ELR (cell line): ENCODE measurements around the gene SNX32.

Experiments used
- DNase-seq: peaks from one replicate; pipeline ENCODE4 v3.0.0-alpha.2; 2015; ENCODE audit warnings: low read depth

SNX32 gene

DNA sequence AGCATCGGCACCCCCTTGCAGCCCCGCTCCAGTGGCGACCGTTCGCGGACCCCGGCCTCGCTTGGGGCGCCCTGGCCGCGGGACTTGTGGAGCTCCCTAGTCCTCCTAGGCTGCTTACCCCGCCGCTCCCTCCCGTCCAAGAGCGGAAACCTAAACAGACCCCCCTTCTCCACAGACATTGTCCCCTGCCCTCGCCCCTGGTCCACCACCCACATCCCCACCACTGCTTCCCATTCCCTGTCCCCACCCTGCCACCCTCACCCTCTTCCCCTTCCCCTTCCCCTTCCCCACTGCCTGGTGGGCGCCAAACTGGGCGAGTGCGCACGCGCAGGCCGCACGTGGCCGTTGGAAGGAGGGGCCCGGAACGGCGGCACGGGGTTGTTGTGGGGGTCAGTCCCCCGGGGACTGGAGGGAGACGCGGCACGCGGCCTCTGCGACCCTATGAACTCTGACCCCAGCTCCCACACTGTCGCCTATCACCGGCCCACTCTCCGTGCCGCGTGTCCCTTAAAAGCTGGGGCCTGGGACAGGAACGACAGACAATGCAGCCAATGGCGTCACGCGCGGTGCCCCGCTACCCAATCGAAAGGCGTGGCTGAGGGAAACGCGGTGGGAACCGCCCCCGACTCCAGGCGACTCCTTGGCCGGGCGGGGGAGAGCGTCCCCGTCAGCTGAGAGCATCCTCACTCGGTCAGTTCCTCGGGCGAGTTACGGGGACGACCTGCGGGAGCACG, at the start of gene SNX32:
Gene SNX32 (plus strand): TSS at position 667 of the 734 bp plus-strand sequence. CDS start 103 bp downstream, outside the sequence.
- peak; percentile 83 for DNase-seq

DNA sequence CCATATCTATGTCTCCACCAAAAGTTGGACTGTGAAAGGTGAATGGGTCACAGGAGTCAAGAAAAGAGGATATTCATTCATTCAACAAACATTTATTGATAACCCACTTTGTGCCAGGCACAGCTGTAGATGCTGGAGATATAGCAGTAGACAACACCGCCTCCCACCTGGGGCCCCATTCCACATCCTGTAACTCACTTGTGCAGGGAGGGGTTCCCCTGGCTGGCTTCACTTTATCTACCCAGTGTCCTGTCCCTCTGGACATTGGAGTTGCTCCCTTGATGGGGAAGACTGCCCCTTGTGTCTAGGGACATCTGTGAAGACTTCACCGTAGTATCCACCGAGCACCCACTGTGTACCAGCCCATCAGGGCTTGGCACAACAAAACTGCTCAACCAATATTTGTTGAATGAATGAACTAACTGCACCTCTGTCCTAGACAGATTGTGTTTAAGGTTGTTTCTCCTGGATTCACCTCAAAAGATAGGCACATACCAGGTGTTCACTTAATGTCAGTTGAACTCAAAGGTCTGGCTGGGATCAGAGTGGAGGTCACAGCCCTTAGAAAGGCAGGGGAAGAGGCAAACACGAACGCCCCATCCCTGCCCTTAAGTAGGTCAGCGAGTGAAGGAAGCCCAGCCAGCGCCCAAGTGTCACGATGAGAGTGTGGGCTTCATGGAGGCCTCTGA, 48.3 kb upstream of the SNX32 start:
- DNase-seq, result no peak

DNA sequence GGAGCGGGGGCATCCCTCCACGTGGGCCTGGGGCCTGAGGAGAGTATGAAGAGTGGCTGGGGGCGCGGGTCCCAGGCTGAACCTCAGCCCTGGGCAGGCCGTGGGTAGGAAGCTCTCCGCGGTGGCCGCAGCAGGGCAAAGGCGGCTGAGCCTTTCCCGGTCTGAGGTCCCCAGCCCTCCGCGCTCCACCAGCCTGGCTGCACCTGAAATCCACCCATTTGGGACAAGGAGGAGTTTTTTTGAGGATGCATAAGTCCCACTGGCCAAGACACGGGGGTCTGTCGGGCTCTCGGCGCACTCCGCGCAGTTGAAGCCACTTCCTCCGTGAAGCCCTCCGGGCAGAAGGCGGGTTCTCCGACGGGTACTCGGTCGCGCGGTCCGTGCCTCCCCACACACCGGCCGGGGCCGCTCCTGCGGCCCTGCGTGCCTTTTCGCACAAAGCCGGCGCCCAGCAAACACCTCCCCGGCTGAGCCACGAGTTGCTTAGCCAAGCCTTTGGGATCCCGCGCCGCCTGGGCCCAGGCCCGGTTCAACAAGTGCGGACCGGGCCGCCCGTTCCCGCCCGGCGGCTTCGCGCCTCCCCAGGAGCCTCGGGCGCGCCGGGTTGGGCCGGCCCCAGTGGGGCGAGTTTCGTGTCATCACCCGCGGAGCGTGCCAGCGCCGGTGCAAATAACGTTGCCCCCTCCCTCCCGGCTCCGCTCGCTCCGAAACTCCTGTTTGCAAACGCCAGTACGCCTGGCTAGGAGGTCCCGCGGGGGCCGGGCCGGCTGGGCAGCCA, 47.6 kb upstream of the SNX32 start:
- no peak for DNase-seq

DNA sequence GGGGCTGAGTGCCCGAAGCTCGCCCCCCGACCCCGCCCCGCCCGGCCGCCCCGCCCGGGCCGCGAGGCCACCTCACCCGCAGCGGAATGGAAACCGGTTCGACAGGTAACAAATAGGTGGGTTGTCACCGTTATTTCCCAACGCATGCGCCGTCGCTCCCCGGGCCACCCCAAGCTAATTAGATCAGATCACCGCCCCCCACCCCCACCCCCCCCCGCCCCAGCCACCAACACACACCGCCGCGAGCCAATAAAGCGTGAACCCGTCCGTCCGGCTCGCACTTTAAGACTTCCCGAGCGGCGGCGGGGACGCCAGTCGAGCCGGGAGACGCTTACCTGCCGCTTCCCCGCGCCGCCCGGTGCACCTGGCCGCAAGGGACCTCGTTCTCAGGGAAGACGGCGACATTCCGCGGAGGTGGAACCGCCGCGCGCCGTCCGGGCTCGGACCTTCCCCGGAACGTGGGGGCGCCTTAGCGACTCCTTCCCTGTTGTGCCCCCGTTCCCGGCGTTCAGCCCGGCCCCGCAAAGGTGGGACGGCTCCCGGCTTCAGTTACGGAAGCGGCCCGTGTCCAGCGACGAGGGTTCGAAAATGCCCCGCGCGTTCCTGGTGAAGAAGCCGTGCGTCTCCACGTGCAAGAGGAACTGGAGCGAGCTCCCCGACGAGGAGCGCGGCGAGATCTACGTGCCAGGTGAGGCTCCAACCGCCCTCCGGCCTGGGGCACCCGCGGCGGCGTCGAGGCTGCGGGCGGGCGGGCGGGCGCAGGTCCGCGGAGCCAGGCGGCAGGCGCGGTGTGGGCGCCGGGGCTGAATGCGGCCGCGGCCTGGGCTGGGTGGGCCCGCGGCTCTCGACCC, 46.8 kb upstream of the SNX32 start, which contains the start of gene OVOL1:
Gene OVOL1 (plus strand): TSS at position 278 of the 851 bp plus-strand sequence. CDS start 311 bp downstream, at position 589.
- no peak for DNase-seq

DNA sequence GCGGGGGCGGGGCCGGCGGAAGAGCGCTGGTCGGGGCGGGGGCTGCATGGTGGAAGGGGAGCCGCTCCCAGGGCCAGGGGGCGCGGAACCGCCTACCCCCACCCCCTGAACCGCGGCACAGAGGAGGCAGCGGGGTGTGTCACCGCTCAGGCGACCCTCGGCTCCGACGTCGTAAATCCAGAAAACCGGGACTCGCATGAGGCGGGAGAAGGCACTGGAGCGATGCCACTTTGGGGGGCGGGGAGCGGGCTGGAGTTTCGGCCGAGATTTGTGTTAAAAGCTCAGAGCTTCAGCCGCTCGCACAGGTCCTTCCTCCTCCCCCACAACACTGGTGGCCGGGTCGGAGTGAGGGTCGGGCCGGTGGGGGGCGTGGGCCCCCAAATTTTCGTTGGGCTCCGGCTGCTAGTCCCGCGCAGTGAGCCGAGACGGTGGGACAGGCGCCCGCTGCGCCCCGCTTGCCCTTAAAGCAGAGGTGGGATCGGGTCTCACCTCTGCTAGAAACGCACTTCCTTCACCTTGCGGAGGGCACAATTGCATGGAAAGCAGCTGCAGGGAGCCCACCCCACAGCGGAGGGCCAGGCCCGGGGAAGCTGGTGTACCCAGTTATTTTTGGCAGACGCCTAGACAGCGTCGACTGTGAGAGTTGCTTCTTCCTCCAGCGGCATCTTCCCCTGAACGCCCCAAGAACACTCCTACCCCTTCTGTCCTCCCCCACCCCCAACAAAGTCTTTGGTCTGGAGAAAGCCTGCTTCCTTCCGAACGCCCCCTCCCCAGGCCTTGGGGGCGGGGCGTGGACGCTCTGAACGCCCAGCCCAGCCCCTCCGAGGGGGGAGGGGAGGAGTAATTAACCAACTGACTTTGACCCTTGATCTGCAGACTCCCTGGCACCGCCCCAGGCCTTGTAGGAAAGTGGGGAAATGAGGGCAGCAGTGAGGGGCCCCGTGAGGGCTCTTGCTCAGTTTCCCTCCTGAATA, 45.8 kb upstream of the SNX32 start:
- no peak for DNase-seq

DNA sequence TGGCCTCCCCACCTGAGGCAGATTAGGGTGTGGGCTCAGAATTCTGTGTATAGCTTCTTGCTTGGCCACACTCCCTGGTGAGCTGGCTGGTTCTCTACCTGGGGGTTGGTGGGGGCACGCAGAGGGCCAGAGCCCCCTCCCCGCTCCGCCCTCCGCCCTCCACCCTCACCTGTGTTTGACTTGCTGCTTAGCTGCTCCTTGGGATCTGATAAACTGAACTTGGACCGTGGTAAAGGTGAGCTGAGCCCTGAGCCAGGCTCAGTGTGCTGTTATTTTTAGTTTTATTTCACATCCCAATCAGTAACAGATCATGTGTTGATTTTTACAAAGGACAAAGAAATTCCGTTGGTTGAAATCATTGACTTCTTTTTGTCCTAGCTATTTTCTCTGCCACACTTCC, 44.9 kb upstream of the SNX32 start:
- DNase-seq, result no peak

DNA sequence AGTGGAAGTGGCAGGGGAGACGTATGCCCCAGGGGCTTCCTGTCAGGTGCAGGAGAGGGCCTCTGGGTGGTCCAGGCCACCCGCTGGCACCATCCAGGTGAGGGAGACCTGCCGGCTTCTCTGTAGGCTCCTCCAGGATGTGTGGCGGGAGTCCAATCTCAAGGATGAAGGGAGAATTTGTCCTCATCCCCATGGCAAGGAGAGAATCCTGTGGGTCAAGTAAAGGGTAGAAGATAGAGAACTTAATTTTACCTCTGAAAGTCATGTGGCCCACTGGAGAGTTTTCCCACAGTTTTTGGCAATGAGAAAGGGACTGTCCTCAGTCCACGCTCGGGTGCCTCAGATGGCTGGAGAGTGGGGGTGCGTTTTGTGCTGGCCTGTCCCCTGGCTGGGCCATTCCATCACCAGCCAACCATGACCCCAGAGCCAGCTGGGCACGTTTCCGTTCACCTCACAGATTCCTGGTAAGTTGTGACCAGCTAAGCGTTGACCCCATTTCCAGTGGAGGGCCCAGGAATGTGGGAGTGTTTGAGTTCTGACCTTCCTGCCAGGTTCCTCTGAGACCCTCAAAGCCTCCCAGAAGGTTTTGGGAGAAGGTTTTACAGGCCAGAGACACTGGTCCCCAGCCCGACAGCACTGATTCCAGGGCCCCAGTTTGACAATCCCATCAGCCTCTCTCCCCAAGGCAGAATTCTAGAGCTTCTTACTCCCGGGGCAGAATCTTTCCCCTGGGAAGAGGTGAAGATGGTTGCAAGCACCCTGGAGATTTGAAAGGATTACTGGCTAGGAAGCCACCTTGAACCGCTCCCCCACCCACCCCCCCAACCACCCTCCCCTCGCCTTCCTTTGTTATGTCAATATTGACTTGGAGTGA, 44.3 kb upstream of the SNX32 start:
- no peak for DNase-seq

DNA sequence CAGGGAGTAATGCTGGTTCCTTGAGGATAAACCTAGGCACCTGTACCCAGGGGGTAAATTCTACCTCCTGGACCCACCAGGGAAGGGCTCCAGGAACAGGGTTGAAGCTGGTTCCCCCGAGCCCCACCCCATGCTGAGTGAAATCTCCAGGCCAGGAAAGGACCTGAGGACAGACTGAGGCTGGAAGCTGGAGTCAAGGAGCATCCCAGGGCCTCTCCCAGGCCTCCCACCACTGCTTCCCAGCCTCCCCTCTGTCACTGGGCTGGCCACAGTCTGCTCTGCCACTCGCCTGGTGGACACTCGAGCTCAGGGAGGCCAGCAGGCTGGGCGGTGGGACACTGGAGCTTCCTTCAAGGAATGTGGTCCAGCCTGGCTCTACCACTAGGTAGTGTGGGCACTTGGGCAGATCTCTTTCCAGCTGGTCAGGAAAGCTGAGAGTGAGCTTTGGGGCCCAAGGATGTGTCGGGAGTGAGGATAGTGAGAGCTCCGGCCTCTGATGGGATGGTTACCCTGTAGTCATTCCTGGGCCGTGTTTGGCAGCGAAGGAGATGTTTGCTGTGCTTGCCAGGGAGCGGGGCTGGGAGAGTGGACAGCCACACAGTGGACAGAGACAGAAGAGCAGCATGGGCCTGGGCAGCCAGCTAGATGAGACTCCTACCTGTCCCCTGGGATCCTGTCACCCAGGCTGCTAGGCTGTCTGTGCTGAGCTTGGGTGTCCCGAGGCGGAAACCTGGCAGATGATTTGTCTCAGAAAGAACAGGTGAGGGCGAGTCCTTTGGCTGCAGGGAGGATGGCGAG, 43.5 kb upstream of the SNX32 start:
- DNase-seq, result no peak

DNA sequence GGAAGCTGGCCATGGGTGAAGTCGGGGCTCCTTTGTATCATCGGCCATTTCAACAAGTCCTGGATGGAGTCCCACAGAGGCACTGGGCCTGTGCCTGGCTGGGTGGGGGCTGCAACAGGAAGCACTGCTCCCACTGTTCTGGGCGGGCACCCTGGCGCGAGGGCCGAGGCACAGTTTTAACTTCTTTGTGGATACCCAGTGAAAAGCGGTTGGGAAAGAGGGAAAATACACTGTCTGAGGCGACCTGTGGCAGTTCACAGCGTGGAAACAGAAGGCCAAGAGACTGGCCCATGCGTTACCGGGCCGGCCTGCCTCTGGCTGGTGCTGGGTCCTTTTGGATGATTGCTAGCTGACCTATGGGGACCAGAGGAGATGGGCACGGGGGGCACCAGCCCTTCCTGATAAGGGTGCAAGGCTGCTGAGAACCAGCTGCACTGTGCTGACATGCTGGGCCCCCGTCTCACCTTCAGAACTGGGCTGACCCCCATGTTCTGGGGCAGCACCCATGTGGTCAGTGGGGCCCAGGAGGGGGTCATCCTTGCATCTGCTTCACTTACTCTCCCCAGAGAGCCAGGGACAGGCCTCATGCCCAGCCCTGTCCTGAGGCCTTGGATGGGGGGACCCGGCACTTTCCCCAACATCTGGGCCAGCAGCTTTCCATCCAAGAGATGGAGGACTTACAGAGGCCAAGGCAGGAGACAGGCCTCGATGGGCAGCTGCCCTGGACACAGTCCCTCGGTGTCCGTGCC, 42.7 kb upstream of the SNX32 start:
- DNase-seq, result no peak

DNA sequence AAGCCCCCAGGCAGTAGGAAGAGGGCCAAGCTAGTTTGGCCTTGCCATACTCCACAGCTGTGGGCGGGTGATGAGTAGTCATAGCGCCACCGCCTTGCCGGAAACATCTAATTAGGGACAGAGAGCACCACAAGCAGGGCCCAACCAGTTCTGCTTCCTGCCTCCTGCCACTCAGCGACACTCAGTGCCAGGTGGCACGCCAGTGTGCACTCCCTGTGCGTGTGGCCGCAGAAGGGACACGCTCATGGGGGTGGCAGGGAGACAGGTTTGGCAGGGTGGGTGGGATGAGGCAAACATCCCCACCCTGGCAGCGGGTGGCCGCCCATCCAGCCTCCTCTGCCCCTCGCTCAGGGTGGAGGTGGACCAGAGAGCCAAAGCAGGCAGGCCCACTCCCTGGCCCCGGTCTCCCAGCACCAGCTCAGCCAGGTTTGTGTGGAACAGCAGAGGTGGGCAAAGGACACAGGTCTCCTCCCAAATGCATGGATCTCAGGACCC, 42.0 kb upstream of the SNX32 start:
- no peak for DNase-seq

DNA sequence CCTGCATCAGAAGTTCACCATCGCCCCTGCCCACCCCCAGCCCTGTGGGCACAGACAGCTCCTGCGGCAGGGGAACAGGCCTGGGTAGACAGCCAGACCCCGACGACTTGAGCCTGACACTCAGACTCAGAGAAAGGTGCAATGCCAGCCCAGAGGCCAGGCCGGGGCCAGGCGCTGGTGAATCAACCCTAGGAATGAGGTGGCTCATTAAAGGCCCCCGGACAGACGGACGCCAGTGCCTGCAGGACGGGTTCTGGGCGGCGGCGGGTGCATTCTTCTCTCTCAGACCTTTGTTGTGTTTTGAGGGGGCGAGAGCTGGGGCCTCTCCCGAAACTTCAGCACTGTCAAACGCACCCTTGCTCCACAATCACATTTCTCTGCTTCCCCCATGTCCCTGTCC, 41.3 kb upstream of the SNX32 start:
- no peak for DNase-seq

DNA sequence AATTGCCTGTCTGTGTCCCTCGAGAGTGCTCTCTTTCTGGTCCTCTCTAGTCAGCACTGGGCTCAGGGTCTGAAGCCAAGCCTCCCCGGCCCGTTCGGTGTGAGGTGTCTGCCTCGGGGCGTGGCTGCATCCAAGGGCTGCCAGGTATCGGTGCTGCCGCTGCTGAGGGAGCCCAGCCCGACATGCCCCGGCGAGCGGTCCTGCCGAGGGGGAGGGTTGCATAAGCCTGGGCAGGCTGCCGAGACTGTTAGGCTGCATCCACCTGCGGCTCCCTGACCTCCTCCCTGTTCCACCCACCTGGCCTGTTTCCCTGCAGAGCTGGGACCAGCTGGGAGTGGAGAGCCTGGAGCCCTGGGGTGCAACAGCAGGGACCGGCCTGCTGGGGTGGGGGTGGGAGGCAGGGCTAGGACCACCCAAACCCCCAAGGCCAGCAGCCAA, 40.6 kb upstream of the SNX32 start:
- DNase-seq, result no peak

DNA sequence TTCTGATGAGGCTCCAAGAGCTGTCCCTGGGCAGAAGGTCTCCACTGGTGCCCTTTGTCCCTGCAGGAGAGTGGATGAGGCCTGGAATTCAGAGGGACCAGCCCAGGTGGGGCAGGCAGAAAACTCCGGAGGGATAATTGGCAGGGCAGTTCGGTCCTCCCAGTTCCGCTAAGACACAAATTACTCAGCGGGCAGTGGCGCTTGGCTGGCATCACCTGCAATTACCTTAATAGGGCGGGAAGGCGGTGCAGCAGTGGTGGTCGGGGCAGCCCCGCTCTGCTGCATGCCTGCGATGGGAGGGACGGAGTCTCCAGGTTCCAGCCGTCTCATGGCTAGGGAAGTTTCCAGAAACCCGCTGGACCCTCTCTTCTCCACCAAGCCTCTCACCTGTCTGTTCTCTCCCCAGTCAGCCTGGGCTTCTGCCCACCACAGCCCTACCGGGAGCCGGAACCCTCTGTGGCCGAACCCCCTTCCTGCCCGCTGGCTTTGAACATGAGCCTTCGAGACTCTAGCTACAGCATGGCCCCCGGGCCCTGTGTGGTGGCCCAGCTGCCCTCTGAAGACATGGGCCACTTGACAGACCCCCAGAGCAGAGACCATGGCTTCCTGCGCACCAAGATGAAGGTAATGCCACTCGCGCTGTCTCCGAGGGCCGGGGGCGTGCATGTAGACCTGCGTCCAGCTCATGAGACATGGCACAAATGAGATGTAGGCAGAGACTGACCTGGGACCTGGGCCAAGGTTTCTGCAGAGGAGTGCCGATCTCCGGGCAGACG, 40.0 kb upstream of the SNX32 start:
- DNase-seq, result no peak

DNA sequence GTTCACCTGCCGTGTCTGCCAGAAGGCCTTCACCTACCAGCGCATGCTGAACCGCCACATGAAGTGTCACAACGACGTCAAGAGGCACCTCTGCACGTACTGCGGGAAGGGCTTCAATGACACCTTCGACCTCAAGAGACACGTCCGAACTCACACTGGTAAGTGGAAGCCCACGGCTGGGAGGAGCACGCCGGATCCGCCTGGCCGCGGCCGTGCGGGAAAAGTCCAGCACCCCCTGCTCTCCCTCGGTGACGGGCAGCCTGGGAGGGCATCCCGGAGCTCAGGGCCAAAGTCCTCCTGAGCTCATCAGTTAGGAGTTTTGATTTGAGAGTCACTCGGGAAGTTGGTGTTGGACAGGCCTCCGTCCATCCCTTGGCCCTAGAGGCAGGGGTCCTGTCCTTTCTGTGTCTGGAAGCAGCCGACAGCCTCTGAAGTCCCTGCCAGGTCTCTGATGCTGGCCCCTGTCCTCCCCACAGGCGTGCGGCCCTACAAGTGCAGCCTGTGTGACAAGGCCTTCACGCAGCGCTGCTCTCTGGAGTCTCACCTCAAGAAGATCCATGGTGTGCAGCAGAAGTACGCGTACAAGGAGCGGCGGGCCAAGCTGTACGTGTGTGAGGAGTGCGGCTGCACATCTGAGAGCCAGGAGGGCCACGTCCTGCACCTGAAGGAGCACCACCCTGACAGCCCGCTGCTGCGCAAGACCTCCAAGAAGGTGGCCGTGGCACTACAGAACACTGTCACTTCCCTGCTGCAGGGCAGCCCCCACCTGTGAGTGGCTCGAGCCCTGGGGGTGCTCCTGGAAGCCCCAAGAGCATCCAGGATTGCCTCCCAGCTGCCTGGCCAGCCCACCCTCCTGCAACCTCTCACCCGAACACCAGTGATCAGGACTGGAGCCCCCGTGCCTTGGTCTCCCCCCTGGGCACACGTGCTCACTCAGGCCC, 38.9 kb upstream of the SNX32 start:
- DNase-seq, result no peak

DNA sequence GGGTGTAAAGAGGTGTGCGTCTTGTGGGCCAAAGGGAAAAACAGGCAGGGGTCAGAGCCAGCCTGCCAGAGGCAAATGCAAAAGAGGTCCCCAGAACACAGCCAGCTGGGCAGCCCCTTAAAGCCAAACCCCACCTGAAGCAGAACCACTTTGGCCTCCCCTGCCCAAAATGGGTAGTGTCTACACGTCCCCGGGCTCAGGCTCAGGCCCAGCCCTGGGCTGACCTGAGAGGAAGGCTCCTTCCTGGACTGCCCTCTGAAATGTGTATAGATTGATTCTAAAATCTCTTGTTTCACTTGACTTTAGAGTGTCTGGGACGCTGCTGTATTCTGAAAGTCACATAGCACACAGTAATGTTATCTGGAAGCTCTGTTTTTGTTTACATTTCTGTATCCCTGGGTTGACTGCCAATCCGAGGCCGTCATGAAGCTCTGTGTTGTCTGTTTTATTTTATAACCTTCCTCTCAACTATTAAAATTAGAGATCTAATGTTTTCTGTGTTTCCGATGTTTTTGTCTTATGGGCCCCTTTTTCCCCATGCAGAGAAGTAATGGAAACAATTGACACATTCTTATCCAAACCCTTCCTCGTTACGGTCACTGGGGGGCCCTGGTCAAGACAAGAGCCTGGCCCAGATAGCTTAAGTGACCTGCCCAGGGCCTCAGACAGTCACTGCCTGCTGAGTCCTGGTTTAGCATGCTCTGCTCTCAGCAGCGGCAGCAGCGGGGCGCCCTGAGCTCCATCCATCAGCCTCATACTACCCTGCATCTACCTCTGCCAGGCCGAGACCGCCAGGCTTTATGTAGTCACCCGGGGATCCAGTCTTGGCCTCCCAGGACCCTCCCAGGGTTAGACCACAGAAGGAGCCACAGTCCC, 36.8 kb upstream of the SNX32 start:
- DNase-seq, result no peak
